ENCODE data around the gene BCL2L2. TPM values are rescaled to one million over a fixed set of nuclear protein-coding genes. Genes with fewer than 3 reads are reported as not detected.

BCL2L2 gene
- total and polyA plus RNA-seq, 10 of the 15 experiments (the other 5 are each of a cell fraction or from before 2014, with no cell fraction given): 1.4 to 14.7 (median 7.1) TPM

- TF ChIP-seq CEBPZ (IDR thresholded peaks at IDR 0.05; ENCODE audit: low read depth, low read length): no peak
These were observed 1.3 kb downstream of the BCL2L2 start (continued) for GRCh38 chr14:23307687-23308644.

DNA sequence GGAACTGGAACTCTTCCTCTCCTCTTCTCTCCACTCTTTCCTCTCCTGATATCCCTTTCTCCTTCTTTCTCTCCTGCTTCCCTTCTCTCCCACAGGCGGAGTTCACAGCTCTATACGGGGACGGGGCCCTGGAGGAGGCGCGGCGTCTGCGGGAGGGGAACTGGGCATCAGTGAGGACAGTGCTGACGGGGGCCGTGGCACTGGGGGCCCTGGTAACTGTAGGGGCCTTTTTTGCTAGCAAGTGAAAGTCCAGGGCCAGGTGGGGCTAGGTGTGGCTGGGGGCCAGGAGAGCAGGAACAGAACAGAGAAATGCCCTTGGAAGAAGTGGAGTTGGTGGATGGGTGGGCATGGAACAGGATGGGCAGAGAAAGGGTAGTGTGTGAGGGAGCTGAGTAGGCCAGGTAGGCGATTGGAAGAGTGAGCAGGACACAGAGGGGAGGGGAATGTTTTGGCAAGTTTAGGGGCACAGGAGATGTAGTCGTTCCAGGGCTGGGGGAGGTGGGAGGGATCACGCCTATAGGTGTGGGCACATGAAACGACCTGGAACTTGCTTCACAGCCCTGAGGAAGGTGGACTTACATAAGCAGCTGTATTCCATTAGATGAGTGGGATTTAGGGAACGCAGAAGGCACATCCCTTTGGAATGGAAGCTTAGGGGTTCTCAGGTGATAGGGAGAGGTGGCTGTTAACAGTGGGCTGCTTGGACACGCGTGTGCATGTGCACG lies 2.2 kb downstream of the BCL2L2 start:
- intact Hi-C loops (cut with micrococcal nuclease; ENCODE audit: unreplicated experiment) (no loop called here), in situ Hi-C loops (cut with MboI) (loop anchor here (10.0 to 25.0 kb wide), 2 partner anchors 803 to 1126 kb away; partner anchors contain the start of genes DCAF11 and NRL)
- no peak for FAIRE-seq
- CTCF ChIA-PET: interaction anchor here (2.0 to 4.5 kb wide), 2 partner anchors 12 to 14 kb away, joined by 11 to 37 read pairs; partner anchors contain the start of gene PABPN1
- Histone ChIP-seq H3K4me3 (no peak overlapping the region), H3K79me2 (ENCODE audit: control insufficient read depth, insufficient read depth, low read length) (peaks cover 27% of the 10 kb centered on the region), H3K27me3 (replicated peaks in 1 of 2; ENCODE audit: control insufficient read depth in 2 of 2, insufficient read depth in 2 of 2, low read length in 1 of 2) (no peaks in the 10 kb centered on the region), H2AFZ (ENCODE audit: control insufficient read depth, low read depth, low read length) (no peak overlapping the region), H3K9ac (ENCODE audit: control insufficient read depth, insufficient read depth, low read length) (no peak overlapping the region), H3K9me3 (replicated peaks; ENCODE audit: control insufficient read depth, insufficient read depth, low read length) (no peaks in the 10 kb centered on the region), H4K20me1 (ENCODE audit: control insufficient read depth, insufficient read depth) (no peaks in the 10 kb centered on the region), H3K36me3 (ENCODE audit: control insufficient read depth in 2 of 2, insufficient read depth in 2 of 2, low read length in 1 of 2) (no peaks in the 10 kb centered on the region; a peak in 1 of 4 replicates), H3K4me2 (ENCODE audit: control insufficient read depth, insufficient read depth) (peak overlapping the region; percentile 80), H3K27ac (ENCODE audit: control insufficient read depth, insufficient read depth) (no peak overlapping the region), H3K4me1 (ENCODE audit: control insufficient read depth, insufficient read depth, low read length) (peaks cover 17% of the 10 kb centered on the region)
- POLR2A ChIA-PET: interaction anchor here (0.7 to 3.7 kb wide), 3 partner anchors 8 to 12 kb away, joined by 6 to 55 read pairs (median 15); partner anchors contain the start of gene PABPN1
- no peak for DNase-seq (ENCODE audit: low read depth, low spot score)
- SMC1A ChIA-PET (ENCODE audit: uncharacterized antibody, unreplicated experiment): interaction anchor here (1.2 to 2.5 kb wide), 3 partner anchors 12 to 18 kb away, joined by 3 to 10 read pairs (median 5); partner anchors contain the start of gene PABPN1
- no peak for ATAC-seq
- RAD21 ChIA-PET (ENCODE audit: unreplicated experiment): interaction anchor here (8.7 kb wide), 1 partner anchor 13 kb away, joined by 103 read pairs; the partner anchor contains the start of gene PABPN1
- no TSS peak for BruUV-seq (replicated peaks)
- WGBS (ENCODE audit: insufficient coverage, insufficient replicate concordance, low lambda C conversion rate, missing lambda C conversion rate): 89% methylated on average over 17 of the region's 17 CpGs
- TF ChIP-seq RELA (IDR thresholded peaks at IDR 0.05; ENCODE audit: borderline replicate concordance, partially characterized antibody) (no peak), CREM (IDR thresholded peaks at IDR 0.05; ENCODE audit: low read depth) (no peak)
- TF ChIP-seq, protein P1, sequence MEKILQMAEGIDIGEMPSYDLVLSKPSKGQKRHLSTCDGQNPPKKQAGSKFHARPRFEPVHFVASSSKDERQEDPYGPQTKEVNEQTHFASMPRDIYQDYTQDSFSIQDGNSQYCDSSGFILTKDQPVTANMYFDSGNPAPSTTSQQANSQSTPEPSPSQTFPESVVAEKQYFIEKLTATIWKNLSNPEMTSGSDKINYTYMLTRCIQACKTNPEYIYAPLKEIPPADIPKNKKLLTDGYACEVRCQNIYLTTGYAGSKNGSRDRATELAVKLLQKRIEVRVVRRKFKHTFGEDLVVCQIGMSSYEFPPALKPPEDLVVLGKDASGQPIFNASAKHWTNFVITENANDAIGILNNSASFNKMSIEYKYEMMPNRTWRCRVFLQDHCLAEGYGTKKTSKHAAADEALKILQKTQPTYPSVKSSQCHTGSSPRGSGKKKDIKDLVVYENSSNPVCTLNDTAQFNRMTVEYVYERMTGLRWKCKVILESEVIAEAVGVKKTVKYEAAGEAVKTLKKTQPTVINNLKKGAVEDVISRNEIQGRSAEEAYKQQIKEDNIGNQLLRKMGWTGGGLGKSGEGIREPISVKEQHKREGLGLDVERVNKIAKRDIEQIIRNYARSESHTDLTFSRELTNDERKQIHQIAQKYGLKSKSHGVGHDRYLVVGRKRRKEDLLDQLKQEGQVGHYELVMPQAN (conservative IDR thresholded peaks at IDR 0.05): no peak

All from GM12878 (cell line).